SKM-1 (cell line): Measurements from ENCODE around the gene ZCCHC24.
A peak's percentile ranks its signal among the peaks of the same experiment; 100 is the strongest.

Experiments
- DNase-seq: peaks from one replicate; lab custom pipeline; 2025; ENCODE audit not compliant: unreplicated experiment; lab: John Stamatoyannopoulos, UW

ZCCHC24 gene

GRCh38 chr10:79401015-79401921 is 44.2 kb downstream of the ZCCHC24 start:
- DNase-seq: no peak

- peak; percentile 28 for DNase-seq
Observed at GRCh38 chr10:79400146-79401004, 45.0 kb downstream of the ZCCHC24 start.

- no peak for DNase-seq
Observed at GRCh38 chr10:79399223-79399831, 46.1 kb downstream of the ZCCHC24 start.

GRCh38 chr10:79398642-79399041 is 46.8 kb downstream of the ZCCHC24 start:
- DNase-seq: no peak

- DNase-seq: no peak
Observed at GRCh38 chr10:79397575-79398303, 47.7 kb downstream of the ZCCHC24 start.

GRCh38 chr10:79397051-79397450 is 48.4 kb downstream of the ZCCHC24 start:
- DNase-seq: no peak

GRCh38 chr10:79396520-79396919 is 48.9 kb downstream of the ZCCHC24 start:
- no peak for DNase-seq

- no peak for DNase-seq
Observed at GRCh38 chr10:79394664-79395063, 50.8 kb downstream of the ZCCHC24 start.

GRCh38 chr10:79393924-79394610 is 51.4 kb downstream of the ZCCHC24 start:
- no peak for DNase-seq

- DNase-seq: no peak
Observed at GRCh38 chr10:79393221-79393923, 52.1 kb downstream of the ZCCHC24 start.

- DNase-seq: no peak
Observed at GRCh38 chr10:79392506-79393176, 52.8 kb downstream of the ZCCHC24 start.

- no peak for DNase-seq
Observed at GRCh38 chr10:79392020-79392398, 53.4 kb downstream of the ZCCHC24 start.

GRCh38 chr10:79391231-79392019 is 54.0 kb downstream of the ZCCHC24 start:
- no peak for DNase-seq

- DNase-seq: no peak
Observed at GRCh38 chr10:79390551-79391229, 54.7 kb downstream of the ZCCHC24 start.

- no peak for DNase-seq
Observed at GRCh38 chr10:79390057-79390456, 55.4 kb downstream of the ZCCHC24 start.

- no peak for DNase-seq
Observed at GRCh38 chr10:79387974-79388850, 57.2 kb downstream of the ZCCHC24 start.

- no peak for DNase-seq
Observed at GRCh38 chr10:79387466-79387973, 57.9 kb downstream of the ZCCHC24 start.
